GM21381 (cell line): ENCODE data around the gene HSPA12B.

ENCODE experiments used
- ATAC-seq: cut with Tn5 transposase; IDR thresholded peaks from one replicate; pipeline ENCODE4 v1.9.1; 2021; ENCODE audit warnings: mild to moderate bottlenecking, moderate library complexity; ENCODE audit not compliant: unreplicated experiment

The HSPA12B gene

GRCh38 chr20:3732327-3733118, at the start of gene HSPA12B:
Gene HSPA12B, plus strand, starts transcription at chr20:3732685. Its CDS starts 5,990 bp downstream, at chr20:3738675.
- no peak for ATAC-seq

GRCh38 chr20:3685341-3685740, 47.1 kb upstream of the HSPA12B start:
- no peak for ATAC-seq

GRCh38 chr20:3686421-3686820, 46.1 kb upstream of the HSPA12B start:
- no peak for ATAC-seq

- ATAC-seq = no peak
These were observed 45.6 kb upstream of the HSPA12B start for GRCh38 chr20:3686867-3687321.

GRCh38 chr20:3687655-3688054, 44.8 kb upstream of the HSPA12B start:
- no peak for ATAC-seq

- no peak for ATAC-seq
These were observed 42.5 kb upstream of the HSPA12B start for GRCh38 chr20:3689978-3690377.

- ATAC-seq = no peak
These were observed 42.1 kb upstream of the HSPA12B start for GRCh38 chr20:3690413-3690812.

- ATAC-seq = no peak
These were observed 41.2 kb upstream of the HSPA12B start for GRCh38 chr20:3691306-3691705.

- ATAC-seq = no peak
These were observed 40.6 kb upstream of the HSPA12B start for GRCh38 chr20:3691897-3692296.

GRCh38 chr20:3692706-3693294, 39.7 kb upstream of the HSPA12B start:
- ATAC-seq = no peak

GRCh38 chr20:3693376-3693775, 39.1 kb upstream of the HSPA12B start:
- ATAC-seq = no peak

- ATAC-seq = no peak
These were observed 37.6 kb upstream of the HSPA12B start for GRCh38 chr20:3694864-3695263.

- ATAC-seq = no peak
These were observed 36.3 kb upstream of the HSPA12B start for GRCh38 chr20:3696200-3696599.

GRCh38 chr20:3696745-3697587, 35.5 kb upstream of the HSPA12B start:
- no peak for ATAC-seq

- no peak for ATAC-seq
These were observed 34.7 kb upstream of the HSPA12B start for GRCh38 chr20:3697588-3698305.

- ATAC-seq = no peak
These were observed 33.9 kb upstream of the HSPA12B start for GRCh38 chr20:3698591-3699001.

GRCh38 chr20:3699037-3699436, 33.4 kb upstream of the HSPA12B start:
- no peak for ATAC-seq

- no peak for ATAC-seq
These were observed 31.2 kb upstream of the HSPA12B start for GRCh38 chr20:3701061-3701998.

- ATAC-seq = no peak
These were observed 29.7 kb upstream of the HSPA12B start for GRCh38 chr20:3702611-3703391.
